CD4-positive, alpha-beta T cell treated with Interferon alpha-2 for 1 hour (primary cell): Measurements from ENCODE around the gene SELENOW.

ENCODE experiments used
- DNase-seq, 2 donors: peaks; one replicate each; pipeline ENCODE4 v3.0.0-alpha.2; 2020 to 2022

The SELENOW gene

GRCh38 chr19:47826800-47827199 is 48.3 kb downstream of the SELENOW start:
- DNase-seq: no peak

GRCh38 chr19:47832723-47833122 is 54.2 kb downstream of the SELENOW start:
- no peak for DNase-seq
